Vagina (tissue), 2 donors: ENCODE results near the gene RAD23A. TPM values are rescaled to one million over a fixed set of nuclear protein-coding genes. Genes with fewer than 3 reads are reported as not detected.
A peak's percentile ranks its signal among the peaks of the same experiment; 100 is the strongest.

Experiments
- DNase-seq, 2 donors: peaks; one replicate each; pipeline ENCODE4 v3.0.0-alpha.2; 2017; ENCODE audit errors: extremely low spot score in 2 of 2
- H3K27ac ChIP-seq: fragments of 200-600 bp; sonication (generic); one replicate; pipeline ENCODE4 v1.5.1; 2019
- H3K27me3 ChIP-seq: fragments of 200-600 bp; sonication (generic); one replicate; pipeline ENCODE4 v1.5.1; 2019
- H3K36me3 ChIP-seq, 2 donors: fragments of 200-600 bp; sonication (generic); one replicate each; pipeline ENCODE4 v1.5.1; 2017 to 2019
- H3K4me1 ChIP-seq: fragments of 200-600 bp; sonication (generic); one replicate; pipeline ENCODE4 v1.5.1; 2019
- H3K4me3 ChIP-seq, 2 donors: fragments of 200-600 bp; sonication (generic); 1 replicate in 1 of 2; 2 replicates in 1 of 2; pipeline ENCODE4 v1.5.1; 2016 to 2019
- H3K9me3 ChIP-seq: fragments of 200-600 bp; sonication (generic); one replicate; pipeline ENCODE4 v1.5.1; 2019
- POLR2A ChIP-seq, 2 donors: fragments of 450-650 bp; IDR thresholded peaks; one replicate each; pipeline ENCODE4 v1.6.1; 2017; ENCODE audit warnings: antibody characterized with exemption in 2 of 2, mild to moderate bottlenecking in 2 of 2, moderate library complexity in 2 of 2
- POLR2AphosphoS5 ChIP-seq, 2 donors: sonication (generic); formaldehyde crosslinking; IDR thresholded peaks; one replicate each; pipeline ENCODE4 v1.9.0; 2017; ENCODE audit warnings: antibody characterized with exemption in 2 of 2, mild to moderate bottlenecking in 2 of 2, low read depth in 1 of 2; ENCODE audit not compliant: insufficient read depth in 1 of 2
- intact Hi-C: fragments of 100-400 bp; cut with DNase I; formaldehyde crosslinking; loops from one replicate; pipeline ENCODE4 v1.15.1; 2023
- total RNA-seq: library from RNA; depleted of rRNA; stranded (reverse); fragments of >200 nt; gene quantifications from one replicate; pipeline ENCODE4 v1.2.3, GENCODE V29; 2016
- TF ChIP-seq, protein P1 (sequence below), 3 experiments: fragments of 450-650 bp in 2 of 3; fragments of 200-600 bp in 1 of 3; sonication (generic) in 1 of 3; IDR thresholded peaks; one replicate each; pipeline ENCODE4 v1.5.1; 2017 to 2019; ENCODE audit warnings: antibody characterized with exemption in 3 of 3, mild to moderate bottlenecking in 2 of 3, moderate library complexity in 2 of 3

The RAD23A gene
- total RNA-seq, 1 donor from 2014 or later = 85.9 TPM

DNA sequence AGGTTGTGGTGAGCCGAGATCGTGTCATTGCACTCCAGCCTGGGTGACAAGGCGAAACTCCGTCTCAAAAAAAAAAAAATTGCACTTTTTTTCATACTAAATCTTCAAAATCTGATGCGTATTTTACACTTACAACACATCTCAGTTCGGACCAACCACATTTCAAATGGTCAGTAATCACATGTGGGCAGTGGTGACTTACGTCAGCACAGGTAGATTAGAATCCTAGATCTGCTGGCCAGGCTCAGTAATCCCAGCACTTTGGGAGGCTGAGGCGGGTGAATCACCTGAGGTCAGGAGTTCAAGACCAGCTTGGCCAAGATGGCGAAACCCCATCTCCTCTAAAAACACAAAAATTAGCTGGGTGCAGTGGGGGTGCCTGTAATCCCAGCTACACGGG is 10.6 kb upstream of the RAD23A start:
- no peak for DNase-seq
- H3K4me3 ChIP-seq = no peak overlapping the region
- H3K27me3 ChIP-seq = no peaks in the 10 kb centered on the region
- intact Hi-C loops = no loop called here
- peaks cover 37% of the 10 kb centered on the region for H3K4me1 ChIP-seq
- no peak for TF ChIP-seq POLR2A (IDR thresholded peaks at IDR 0.05)
- TF ChIP-seq, protein P1, sequence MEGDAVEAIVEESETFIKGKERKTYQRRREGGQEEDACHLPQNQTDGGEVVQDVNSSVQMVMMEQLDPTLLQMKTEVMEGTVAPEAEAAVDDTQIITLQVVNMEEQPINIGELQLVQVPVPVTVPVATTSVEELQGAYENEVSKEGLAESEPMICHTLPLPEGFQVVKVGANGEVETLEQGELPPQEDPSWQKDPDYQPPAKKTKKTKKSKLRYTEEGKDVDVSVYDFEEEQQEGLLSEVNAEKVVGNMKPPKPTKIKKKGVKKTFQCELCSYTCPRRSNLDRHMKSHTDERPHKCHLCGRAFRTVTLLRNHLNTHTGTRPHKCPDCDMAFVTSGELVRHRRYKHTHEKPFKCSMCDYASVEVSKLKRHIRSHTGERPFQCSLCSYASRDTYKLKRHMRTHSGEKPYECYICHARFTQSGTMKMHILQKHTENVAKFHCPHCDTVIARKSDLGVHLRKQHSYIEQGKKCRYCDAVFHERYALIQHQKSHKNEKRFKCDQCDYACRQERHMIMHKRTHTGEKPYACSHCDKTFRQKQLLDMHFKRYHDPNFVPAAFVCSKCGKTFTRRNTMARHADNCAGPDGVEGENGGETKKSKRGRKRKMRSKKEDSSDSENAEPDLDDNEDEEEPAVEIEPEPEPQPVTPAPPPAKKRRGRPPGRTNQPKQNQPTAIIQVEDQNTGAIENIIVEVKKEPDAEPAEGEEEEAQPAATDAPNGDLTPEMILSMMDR (IDR thresholded peaks at IDR 0.05) = no peak
- H3K9me3 ChIP-seq = no peaks in the 10 kb centered on the region
- peaks cover 0 to 6% of the 10 kb centered on the region in 2 donors for H3K36me3 ChIP-seq
- H3K27ac ChIP-seq = no peak overlapping the region

DNA sequence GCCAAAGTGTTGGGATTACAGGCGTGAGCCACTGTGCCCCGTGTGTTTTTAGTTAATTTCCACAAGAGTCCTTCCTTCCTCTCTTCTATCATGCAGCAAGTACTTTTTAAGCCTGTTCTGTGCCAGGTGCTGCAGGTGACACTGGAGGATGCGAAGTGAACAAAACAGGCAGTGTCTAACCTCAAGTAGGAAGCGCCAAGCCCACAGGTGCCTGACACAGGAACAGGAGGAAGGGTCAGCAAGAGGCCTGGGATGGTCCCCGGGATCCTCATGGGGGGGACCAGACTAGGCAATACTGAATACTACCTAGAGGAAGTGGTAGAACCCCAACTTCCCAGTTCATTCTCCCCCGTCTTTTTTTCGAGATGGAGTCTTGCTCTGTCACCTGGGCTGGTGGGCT is 9.1 kb upstream of the RAD23A start:
- DNase-seq = no peak
- intact Hi-C loops = no loop called here
- H3K4me3 ChIP-seq = no peak overlapping the region
- no peaks in the 10 kb centered on the region for H3K9me3 ChIP-seq
- peaks cover 50% of the 10 kb centered on the region for H3K4me1 ChIP-seq
- H3K27me3 ChIP-seq = no peaks in the 10 kb centered on the region
- H3K27ac ChIP-seq = no peak overlapping the region
- TF ChIP-seq, protein P1 (IDR thresholded peaks at IDR 0.05) = no peak
- TF ChIP-seq POLR2A (IDR thresholded peaks at IDR 0.05) (no peak), POLR2AphosphoS5 (IDR thresholded peaks at IDR 0.05; ENCODE audit: insufficient read depth in 1 of 2, low read depth in 1 of 2) (no peak)
- H3K36me3 ChIP-seq = peaks cover 0 to 21% of the 10 kb centered on the region in 2 donors

DNA sequence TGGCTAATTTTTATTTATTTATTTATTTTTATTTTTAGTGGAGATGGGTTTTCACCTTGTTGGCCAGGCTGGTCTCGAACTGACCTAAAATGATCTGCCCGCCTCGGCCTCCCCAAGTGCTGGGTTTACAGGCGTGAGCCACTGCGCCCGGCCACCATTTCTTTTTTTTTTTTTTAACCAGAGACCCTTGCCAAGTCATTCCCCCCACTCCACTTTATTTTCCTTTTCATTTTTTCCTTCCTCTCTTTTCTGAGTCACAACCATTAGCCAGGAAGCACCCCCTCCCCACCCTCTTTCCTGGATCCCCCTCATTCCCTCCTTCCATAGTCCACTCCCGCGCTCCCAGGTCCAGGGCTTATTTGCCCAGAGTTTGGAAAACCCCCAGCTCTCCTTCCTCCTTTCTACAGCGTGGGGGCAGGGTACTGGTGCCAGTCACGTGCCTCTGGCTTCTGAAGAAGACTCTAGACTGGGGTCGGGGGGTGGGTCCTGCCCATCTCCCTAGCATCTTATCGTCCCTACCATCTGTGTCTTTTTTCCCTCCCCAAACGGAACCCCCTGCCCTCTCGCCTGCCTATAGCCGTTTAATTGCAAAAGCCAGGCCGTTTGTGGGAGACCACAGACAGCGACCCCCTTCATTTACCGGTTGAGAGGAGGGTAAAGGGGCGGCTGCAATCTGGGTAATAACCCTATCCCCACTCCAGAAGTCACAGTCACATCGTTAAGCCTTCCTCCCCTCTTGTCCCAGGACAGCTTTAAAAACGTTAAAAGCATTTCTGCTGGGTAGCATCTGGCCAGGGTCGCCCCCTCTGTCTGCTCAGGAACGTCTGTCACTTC is 8.4 kb upstream of the RAD23A start:
- Histone ChIP-seq H3K4me1 (peaks cover 50% of the 10 kb centered on the region), H3K4me3 (peak overlapping the region; percentile 97 to 100), H3K9me3 (no peaks in the 10 kb centered on the region), H3K27ac (peak overlapping the region; percentile 55), H3K27me3 (no peaks in the 10 kb centered on the region), H3K36me3 (peaks cover 0 to 28% of the 10 kb centered on the region in 2 donors)
- intact Hi-C loops = no loop called here
- DNase-seq = no peak
- TF ChIP-seq, protein P1 (IDR thresholded peaks at IDR 0.05) = no peak
- TF ChIP-seq POLR2A (IDR thresholded peaks at IDR 0.05) (no peak), POLR2AphosphoS5 (IDR thresholded peaks at IDR 0.05; ENCODE audit: insufficient read depth in 1 of 2, low read depth in 1 of 2) (no peak)

DNA sequence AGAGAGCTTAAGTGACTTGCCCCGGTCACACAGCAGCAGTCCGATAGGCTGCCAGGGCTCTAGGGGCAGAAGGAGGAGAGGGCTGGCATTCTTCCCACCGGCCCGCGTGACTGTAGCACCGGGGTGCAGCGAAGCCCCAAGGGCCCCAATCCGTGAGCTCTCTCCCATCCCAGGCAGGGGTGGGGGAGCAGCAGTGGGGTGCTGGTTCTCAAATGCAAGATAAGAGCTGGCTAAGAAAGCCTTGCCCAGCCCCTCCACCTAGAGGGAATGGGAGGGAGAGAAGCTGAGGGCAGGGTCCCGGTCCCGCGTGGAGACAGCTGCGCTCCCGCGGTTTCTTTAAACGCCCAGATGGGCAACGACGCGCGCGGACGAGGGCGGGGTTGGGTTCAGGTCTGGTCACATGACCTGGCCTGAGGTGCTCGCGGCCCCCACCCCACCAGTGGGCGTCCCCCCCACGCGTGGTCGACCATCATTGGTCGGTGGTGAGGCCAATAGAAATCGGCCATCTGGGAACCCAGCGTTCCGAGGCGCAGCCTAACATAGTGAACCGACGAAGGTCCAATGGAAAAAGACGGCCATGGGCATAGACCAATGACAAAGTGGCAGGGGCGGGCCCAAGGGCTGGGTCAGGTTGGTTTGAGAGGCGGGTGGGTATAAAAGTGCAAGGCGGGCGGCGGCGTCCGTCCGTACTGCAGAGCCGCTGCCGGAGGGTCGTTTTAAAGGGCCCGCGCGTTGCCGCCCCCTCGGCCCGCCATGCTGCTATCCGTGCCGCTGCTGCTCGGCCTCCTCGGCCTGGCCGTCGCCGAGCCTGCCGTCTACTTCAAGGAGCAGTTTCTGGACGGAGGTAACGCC is 7.5 kb upstream of the RAD23A start, which contains the start of gene CALR:
CALR (plus strand) TSS at position 683 of the 852 bp plus-strand sequence; CDS start at position 754, 71 bp downstream.
- Histone ChIP-seq H3K4me1 (peaks cover 49% of the 10 kb centered on the region), H3K27me3 (no peaks in the 10 kb centered on the region)

More for the DNA sequence above, 7.5 kb upstream of the RAD23A start, which contains the start of gene CALR:
- peaks cover 0 to 35% of the 10 kb centered on the region in 2 donors for H3K36me3 ChIP-seq
- H3K9me3 ChIP-seq = no peaks in the 10 kb centered on the region
- peak; percentile 95 to 99 for TF ChIP-seq POLR2A (IDR thresholded peaks at IDR 0.05)
- TF ChIP-seq, protein P1 (IDR thresholded peaks at IDR 0.05) = no peak
- peak; percentile 97 to 100 for TF ChIP-seq POLR2AphosphoS5 (IDR thresholded peaks at IDR 0.05; ENCODE audit: insufficient read depth in 1 of 2, low read depth in 1 of 2)
- peak; percentile 98 to 100 for DNase-seq
- H3K27ac ChIP-seq = peak within 1 kb of the TSS; percentile 92
- peak within 1 kb of the TSS; percentile 97 to 100 for H3K4me3 ChIP-seq
- intact Hi-C loops = no loop called here
